ENCODE data around the gene SMIM35. TPM values are rescaled to one million over a fixed set of nuclear protein-coding genes. Genes with fewer than 3 reads are reported as not detected.

Gene SMIM35
- total and polyA plus RNA-seq, 8 donors = 0.20 to 1.1 (median 0.55) TPM; not detected in 2

DNA sequence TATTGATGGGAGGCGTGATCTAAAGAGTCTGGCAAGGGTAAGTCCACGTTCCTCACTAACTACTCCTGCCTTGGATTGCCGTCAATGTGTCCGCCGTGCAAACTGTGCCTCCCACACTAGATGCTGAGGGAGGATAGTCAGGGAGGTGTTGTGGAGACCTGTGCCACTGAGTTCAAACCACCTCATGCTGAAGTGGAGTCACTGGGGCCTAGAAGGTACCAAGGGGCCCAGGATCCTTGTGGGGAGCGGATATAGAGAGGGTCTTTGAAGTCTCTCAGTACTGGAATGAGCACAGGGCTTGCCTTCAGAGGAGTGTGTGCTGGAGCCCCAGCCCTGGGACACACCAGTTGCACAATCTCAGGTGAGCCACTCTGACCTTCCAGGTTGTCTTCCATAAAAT lies 37.0 kb downstream of the SMIM35 start:
- Histone ChIP-seq H3K9me3 (no peaks in the 10 kb centered on the region), H3K4me1 (peaks cover 0 to 11% of the 10 kb centered on the region in 2 donors), H3K4me3 (no peak overlapping the region), H3K36me3 (no peaks in the 10 kb centered on the region), H3K27me3 (no peaks in the 10 kb centered on the region), H3K27ac (no peak overlapping the region)
- ATAC-seq (no peak), DNase-seq (no peak)
- TF ChIP-seq, protein P1, sequence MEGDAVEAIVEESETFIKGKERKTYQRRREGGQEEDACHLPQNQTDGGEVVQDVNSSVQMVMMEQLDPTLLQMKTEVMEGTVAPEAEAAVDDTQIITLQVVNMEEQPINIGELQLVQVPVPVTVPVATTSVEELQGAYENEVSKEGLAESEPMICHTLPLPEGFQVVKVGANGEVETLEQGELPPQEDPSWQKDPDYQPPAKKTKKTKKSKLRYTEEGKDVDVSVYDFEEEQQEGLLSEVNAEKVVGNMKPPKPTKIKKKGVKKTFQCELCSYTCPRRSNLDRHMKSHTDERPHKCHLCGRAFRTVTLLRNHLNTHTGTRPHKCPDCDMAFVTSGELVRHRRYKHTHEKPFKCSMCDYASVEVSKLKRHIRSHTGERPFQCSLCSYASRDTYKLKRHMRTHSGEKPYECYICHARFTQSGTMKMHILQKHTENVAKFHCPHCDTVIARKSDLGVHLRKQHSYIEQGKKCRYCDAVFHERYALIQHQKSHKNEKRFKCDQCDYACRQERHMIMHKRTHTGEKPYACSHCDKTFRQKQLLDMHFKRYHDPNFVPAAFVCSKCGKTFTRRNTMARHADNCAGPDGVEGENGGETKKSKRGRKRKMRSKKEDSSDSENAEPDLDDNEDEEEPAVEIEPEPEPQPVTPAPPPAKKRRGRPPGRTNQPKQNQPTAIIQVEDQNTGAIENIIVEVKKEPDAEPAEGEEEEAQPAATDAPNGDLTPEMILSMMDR (IDR thresholded peaks at IDR 0.05) = no peak
- intact Hi-C loops (cut with DNase I) = loop anchor here in 1 of 2 donors (5.0 to 10.0 kb wide), 3 partner anchors 105 to 242 kb away; partner anchors contain the start of gene FXYD2

DNA sequence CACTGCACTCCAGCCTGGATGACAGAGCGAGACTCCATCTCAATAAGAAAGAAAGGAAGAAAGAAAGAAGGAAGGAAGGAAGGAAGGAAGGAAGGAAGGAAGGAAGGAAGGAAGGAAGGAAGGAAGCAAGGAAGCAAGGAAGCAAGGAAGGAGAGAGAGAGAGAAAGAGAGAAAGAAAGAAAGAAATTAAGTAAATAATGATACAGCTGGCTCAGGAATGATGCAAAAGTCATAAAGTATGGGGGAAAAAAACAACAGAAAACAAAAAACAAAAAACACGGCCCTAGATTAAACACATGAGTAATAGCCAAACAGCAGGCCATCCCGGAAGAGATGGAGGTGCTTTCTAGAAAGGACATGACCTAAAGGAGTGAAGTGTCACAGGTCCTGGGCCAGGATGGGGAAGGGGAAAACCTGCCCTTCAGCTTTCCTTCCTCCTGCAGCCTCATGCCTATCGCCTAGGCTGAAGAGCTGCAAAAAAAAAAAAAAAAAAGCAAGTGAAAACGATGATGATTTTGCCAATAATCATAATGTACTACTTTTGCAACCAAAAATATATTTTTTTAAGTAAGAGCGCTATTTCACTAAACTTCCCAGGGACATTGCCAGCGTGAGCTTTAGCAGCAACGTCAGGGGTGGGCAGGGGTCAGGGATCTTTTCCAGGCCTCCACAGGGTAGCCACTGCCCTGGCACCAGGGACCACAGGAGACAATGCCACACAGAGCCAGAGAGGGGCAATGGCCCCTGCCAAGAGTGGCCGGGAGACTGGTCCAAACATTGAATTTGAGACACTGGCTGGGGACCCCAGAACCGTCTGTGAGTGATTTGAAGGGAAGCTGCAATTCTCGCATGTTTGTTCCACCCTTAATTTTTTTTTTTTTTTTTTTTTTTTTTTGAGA lies 38.0 kb downstream of the SMIM35 start:
- intact Hi-C loops (cut with DNase I) = no loop called here
- ATAC-seq (no peak), DNase-seq (no peak)
- peaks cover 0 to 11% of the 10 kb centered on the region in 2 donors for H3K4me1 ChIP-seq
- no peaks in the 10 kb centered on the region for H3K9me3 ChIP-seq
- TF ChIP-seq, protein P1 (IDR thresholded peaks at IDR 0.05) = no peak
- H3K27ac ChIP-seq = no peak overlapping the region
- H3K4me3 ChIP-seq = no peak overlapping the region
- H3K36me3 ChIP-seq = no peaks in the 10 kb centered on the region
- H3K27me3 ChIP-seq = no peaks in the 10 kb centered on the region

DNA sequence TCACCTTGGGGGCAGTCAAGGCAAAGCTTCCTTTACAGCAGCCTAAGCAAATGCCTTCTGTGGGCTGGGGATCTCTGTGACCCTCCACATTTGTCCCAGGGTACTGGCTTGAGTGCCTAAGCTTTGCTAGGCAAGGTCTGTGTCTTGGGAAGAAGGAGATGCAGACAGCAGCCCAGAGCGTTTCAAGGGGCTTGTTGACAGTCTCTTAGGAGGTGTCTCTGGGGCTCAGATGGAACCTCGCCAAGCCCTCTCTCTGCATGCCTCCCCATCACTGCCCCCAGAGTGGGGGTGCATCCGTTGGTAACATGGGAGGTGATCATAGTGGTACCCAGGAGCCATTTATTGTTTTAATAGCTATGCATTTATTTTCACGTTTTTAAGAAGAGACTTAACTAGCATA lies 39.0 kb downstream of the SMIM35 start:
- Histone ChIP-seq H3K4me1 (peaks cover 0 to 9% of the 10 kb centered on the region in 2 donors), H3K36me3 (no peaks in the 10 kb centered on the region), H3K27me3 (no peaks in the 10 kb centered on the region), H3K27ac (no peak overlapping the region), H3K4me3 (no peak overlapping the region), H3K9me3 (no peaks in the 10 kb centered on the region)
- TF ChIP-seq, protein P1 (IDR thresholded peaks at IDR 0.05) = no peak
- ATAC-seq (no peak), DNase-seq (no peak)
- intact Hi-C loops (cut with DNase I) = no loop called here

DNA sequence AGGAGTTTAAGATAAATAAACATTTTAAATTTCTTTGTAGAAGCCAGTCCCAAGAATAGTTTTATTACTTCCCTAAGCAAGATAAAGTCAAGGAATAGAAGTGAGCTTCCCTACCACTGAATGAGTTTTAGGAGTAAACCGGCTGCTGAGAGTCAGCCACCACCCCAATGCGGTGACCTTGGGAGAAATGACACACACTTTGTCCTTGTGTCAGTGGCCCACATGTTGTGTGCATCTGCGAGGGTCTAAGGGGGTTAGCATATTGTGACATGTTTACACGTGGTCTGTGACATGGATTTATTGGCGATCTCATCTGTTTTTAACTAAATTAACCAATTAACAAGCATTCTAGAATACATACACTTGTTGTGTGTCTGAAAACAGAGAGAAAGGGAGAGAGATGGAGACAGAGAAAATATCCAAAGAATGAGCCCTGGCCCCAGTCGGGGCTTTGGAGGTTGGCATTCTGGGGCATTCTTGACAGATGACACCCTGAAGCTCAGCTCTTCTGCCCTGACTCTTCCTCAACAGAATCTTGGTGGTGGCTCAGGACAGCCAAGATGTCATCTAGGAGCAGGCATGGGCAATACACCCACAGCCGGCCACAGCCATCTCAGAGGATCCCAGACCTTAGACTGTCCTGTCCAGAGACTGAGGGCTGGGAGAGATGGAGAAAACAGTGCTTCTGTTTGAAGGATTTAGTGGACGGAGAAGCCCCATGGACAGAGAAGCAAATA lies 39.6 kb downstream of the SMIM35 start:
- Histone ChIP-seq H3K9me3 (no peaks in the 10 kb centered on the region), H3K36me3 (no peaks in the 10 kb centered on the region), H3K4me3 (no peak overlapping the region), H3K27ac (no peak overlapping the region), H3K4me1 (peaks cover 0 to 2% of the 10 kb centered on the region in 2 donors), H3K27me3 (no peaks in the 10 kb centered on the region)
- intact Hi-C loops (cut with DNase I) = no loop called here
- TF ChIP-seq, protein P1 (IDR thresholded peaks at IDR 0.05) = no peak
- no peak for ATAC-seq
- DNase-seq = no peak

All from left lung (tissue), 10 donors.